ENCODE data around the gene THBS4.
A peak's percentile ranks its signal among the peaks of the same experiment; 100 is the strongest.

The THBS4 gene

DNA sequence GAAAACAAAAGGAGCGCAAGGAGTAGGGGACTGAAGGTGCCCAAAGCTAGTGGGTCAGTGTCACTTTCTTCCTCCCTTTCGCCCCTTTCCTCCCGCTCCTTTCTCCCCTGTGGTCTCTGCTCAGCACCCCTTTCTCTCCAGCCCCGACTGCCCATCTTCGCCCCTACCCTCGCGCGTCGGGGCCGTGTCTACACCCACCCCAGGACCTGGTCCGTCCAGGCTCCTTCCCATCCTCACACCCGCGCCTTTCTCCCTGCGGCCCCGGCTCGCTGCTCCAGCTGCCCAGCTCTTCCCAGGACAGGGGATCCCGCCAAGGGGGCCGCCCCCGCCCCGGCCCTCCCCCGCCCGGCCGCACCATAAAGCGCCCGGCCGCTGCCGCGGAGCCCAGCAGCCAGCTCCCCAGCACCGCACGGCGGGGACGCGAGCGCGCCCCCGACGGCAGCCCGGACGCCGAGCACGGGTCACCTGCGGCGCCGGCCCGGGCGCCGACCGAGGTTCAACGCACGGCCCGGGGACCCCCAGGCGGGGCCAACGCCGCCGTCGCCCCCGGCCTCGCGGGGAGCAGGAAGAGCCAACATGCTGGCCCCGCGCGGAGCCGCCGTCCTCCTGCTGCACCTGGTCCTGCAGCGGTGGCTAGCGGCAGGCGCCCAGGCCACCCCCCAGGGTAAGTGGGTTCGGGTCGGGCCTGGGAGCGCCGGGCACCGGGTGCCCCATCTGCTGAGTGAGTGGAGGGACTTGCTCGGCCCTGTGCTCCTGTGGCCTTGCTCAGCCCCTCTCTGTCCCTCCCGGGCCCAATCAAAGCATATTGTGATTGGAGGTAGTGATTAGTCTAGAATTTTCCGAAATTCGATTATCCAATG is at the start of gene THBS4:
THBS4 (plus strand) TSS at position 387 of the 860 bp plus-strand sequence; CDS start at position 577, 190 bp downstream.
- no peak for FAIRE-seq

DNA sequence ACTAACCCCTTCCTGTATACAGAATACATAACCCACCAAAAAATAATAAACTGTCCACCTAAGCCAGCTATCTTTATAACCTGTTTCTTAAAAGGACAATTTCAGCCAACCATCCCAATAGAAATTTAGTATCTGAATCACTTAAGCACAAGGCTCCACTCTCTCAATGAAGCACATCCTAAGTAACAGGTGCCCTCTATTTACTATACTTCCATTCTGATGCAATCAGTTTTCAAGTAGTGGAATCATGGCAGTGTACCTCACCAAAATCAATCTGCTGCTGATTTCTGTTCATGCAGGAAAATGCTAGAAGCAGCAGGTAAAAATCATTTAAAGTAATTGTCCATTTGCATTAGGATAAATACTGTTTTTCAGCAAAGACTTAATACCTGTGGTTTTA is 48.9 kb upstream of the THBS4 start:
- no peak for FAIRE-seq

DNA sequence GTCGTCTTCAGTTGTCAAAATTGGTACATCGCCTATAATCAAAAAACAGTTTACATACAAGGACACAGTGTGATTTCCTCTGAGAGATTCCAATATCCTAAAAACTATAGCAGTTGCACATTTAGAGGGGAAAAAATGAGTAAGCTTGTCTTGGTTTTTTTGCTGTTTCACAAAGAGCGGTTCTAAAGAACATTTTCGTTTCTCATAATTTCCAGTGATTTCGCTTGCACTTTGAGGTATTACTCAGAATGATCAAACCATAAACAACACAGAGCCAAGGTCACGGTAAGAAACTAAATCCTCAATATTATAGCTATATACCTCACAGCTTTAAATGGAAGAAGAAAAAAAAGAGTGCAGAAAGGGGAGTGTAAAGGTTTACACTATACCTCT is 44.9 kb upstream of the THBS4 start:
- FAIRE-seq, result peak; percentile 68

DNA sequence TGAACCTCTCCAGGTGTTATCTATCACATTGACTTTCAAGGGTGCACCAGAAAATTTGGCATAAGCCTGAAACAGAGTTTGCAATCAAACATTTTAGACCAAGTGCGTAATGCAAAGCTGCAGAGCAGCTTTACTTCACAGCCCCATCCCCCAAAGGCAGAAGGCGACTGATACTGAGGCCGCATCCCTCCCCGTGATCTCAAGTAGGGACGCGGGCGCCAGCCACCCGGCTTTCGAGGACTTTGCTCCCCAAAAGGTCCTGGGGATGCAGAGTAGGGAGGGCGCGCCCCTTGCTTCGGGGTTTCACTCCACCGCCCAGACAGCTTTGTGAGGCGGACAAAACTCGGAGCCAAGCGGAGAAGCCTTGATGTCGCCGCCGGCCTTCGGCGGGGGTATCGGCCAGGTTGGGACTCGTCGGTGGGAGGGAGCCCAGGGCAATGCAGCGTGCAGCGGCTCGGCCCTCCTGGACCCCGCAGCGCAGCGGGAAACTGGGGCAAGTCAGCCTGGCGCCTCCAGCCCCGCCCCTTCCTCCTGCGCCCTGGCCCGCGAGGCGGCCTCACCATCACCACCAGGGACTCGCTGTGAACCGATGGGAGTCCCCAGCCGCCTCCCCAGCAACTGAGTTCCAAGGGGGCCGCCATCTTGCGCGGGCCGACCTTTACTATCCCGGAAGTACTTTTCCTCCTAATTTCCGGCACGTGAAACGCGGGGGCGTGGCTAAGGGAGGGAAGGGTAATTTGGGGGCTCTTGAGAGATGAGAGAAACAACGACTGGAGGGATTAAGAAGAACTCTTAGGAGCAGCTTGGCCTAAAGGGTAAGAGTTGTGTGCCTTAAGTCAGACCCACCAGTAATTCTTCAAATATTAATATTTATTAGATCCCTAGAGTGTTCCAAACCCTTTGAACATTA is 44.3 kb upstream of the THBS4 start, which contains the start of gene MTX3:
MTX3 (minus strand) TSS at position 665 of the 910 bp plus-strand sequence; CDS start at position 641, 24 bp downstream.
- peak; percentile 33 for FAIRE-seq

DNA sequence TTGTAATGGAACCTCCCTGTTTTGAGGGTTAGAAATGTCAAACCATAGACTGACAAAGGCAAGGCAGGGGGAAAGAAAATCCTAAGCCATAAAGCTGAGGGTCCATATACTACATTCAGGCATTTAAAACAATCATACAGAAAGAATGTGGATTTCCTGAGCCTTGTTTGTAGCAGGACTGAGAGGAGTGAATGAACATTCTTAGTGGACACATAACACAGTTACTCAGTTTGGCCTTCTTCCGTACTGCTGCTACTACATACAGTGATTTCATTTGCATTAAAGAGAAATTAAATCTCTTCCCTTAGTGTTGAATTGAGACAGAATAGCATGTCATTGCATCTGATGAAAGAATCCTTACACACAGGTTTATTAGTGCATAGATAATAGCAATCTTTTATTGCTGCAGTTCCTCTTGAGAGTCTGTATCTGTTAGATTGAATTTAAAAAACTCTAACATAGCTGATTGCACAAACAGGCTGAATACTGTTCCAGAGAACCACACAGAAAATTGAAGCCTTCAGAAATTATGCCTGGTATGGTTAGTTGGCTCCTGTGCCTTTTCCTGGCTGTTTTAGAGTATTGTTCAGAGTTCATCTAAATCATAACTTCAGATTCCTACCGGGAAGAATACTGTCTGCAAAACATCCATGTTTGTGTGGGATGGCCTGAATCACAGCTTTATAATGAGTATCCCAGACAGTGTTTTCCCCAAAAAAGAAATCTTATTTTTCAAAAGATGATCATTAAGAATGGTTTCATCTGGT is 42.1 kb upstream of the THBS4 start:
- FAIRE-seq, result no peak

DNA sequence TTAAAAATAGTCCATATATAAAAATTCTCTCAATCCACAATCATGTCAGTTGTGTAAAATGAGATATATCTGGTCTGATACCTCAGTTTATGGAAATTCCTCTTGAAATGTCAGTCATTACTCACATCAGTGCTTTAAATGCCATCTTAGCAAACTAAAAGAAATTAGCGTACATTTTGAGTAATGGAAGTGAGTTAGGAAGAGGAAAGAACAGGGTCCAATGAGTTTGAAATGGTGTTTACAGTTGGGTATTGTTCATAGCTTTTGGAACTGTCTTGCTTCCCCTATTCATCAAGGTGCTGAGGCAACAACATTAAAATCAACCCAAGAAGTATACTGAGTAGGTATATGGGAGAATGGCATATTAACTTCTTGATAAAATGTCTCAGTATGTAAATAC is 35.4 kb upstream of the THBS4 start:
- no peak for FAIRE-seq

DNA sequence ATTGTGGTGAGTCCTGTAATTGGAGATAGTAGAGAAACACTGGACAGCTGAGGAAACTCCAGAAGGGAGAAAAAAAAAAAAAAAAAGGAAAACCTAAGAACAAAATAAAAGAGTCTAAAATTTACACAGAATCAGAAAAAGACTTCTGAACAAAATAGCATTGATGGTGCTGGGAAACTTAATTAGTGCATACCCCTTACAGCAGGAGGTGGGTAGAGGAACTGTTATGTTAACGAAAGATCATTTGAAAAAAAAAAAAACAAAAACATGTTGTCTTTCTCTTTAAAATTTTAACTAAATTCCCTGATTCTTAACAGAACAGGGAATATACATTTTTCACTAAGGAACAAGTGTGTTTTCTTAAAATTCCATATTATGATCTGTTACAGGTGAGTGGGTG is 32.5 kb upstream of the THBS4 start:
- FAIRE-seq, result no peak

DNA sequence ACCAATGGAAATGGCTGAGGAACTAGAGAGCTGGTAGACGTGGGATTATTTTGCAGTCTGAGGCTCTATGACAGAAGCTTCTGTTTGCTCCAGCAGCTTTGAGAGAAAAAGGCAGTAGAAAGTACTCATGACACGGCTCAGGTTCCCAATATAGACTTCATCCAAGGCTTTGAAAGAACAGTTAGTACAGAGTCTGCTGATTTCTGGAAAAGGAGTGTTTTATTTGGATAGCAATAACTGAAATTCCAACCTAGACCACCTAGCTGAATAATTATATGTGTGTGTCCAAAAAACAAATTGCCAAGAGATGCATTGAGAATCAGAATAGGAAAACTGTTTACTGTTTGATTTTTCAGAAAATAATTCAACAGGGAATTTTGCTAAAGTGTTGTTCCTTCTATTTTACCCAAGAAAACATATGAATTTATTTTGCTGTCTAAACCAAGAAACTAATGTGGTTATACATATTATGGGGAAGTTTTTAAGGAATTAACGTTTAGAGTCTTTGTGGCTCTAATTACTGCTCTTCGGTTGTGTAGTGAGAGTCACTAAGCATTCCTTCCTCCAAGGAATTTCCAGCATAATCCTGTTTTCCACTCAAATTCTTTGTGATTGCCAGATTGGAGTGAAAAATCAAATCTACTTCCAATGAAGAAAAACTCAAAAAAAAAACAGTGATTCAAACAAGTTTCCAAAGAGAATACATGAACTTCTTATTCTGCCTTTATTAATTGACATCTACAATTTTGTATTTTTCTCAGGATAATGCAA is 26.0 kb upstream of the THBS4 start:
- no peak for FAIRE-seq

DNA sequence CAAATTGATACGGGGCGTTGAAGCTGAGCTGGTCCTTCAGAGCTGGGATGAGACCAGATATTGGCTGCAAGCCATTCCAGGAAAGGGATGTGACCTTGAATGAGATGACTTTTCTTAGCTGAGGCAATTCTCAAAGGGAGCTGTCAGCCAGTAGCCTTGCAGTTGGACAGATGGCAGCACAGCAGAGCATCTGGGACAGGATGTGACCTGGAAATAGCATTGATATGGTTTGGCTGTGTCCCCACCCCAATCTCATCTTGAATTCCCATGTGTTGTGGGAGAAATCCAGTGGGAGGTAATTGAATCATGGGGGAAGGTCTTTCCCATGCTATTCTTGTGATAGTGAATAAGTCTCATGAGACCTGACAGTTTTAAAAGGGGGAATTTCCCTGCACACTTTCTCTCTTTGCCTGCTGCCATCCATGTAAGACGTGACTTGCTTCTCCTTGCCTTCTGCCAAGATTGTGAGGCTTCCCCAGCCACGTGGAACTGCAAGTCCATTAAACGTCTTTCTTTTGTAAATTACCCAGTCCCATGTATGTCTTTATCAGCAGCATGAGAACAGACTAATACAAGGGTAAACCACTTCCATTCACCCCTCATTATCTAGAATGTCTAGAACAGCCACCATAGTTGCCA is 24.3 kb upstream of the THBS4 start:
- no peak for FAIRE-seq

DNA sequence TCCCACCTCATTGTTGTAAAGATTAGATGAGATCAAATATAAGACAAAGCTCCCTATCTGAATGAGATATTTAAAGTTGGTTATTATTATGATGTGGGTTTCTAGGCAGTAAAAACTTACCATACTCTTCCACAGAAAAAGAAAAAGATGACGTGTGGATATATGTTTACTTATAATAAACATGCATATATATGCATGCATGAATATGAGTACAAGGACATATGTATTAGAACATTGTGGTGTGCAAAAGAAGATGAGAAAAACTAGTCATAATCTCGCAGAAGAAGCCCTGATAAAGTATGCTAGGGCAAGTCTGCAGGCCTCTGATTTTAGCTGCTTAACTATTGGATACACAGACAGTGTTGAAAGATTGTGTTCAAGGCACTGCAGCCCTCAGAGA is 10.1 kb upstream of the THBS4 start:
- FAIRE-seq, result no peak

DNA sequence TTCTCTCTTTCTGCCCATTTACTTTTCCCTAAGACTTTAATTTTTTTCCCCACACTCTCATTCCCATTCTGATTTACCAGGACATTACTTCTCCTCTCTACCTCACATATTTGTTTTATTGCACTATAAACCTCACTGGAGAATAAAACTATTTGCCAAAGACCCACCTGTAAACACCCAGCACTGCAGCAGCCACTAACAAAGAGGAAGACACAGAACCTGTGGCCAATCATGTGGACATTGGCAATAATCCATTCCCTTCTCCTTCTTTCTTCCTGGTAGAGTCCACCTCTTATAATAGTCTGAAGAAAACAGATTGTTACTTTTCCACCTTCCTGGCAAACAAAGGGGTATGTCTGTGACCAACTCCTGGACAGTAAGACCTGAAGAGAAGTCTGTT is 8.3 kb upstream of the THBS4 start:
- no peak for FAIRE-seq

DNA sequence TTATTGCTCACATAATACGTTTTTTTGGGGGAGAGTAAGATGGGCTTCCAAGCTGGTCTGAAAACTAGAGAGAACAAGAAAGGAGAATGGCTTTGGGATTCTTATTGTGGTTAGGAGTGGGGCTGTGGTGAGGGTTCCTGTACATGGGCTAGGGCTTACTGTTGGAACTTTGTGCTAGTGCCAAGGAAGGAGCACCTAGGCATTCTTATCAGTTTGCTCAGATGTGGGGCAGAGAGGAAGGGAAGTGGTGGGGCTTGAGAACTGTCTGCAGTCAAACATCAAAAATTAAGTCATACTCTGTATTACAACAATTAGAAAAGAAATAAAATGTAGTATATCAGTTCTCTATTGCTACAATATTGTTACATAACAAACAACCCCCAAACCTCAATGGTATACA is 4.0 kb upstream of the THBS4 start:
- no peak for FAIRE-seq

DNA sequence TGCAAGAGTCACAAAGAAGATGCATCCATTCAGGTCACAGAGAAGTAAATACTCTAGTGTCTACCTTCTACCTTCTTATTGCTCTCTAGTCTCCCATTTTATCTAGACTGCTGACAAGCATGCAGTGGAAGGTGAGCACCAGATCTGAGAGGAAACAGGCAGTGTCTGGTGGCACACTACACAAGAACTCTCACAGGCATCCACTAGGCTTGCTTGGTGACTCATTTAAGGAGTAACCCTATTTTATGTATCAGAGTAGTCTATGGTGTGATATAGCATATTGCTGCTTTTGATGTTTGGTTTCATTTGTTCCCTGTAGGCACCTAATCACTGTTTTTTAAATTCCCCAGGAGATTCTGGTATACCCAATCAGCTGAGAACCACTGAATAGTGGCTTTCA is 1.6 kb upstream of the THBS4 start:
- FAIRE-seq, result no peak

DNA sequence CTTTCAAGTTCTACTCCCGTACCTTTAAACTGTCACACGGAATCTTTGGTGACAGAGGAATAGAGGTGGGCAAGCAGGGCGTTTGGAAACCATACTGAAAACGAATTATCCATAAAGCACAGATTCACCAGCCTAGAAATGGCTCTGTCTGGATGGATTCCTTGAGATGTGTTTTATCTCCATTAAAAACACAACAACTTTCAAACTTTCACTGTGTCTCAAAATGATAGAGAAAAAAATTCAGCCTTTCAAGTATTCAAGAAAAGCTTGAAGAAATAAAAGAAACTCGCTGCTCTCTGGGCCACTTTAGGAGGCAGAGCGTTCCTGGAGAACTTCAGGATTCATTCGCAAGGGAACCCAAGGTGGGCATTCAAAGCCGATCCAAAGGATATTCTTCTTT is 589 bp upstream of the THBS4 start:
- FAIRE-seq, result no peak

DNA sequence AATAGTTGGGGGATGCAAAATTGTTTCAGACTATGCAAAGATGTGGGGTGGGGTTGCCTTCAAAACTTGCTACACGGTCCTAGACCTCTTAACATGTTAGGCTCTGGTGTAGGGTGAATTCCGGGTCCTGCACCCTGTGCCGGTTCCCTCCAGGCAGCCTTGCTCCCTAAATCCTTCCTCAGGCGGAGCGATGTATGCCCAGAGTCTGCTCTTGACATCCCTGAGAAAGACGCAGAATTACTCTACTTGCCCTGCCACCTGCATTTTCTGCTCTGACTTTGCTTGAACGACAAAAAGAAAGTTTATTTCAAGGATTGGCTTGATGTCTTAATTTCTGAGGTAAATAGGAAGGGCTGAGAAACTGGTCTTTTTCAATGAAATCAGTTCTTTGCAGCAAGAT is 691 bp downstream of the THBS4 start:
- no peak for FAIRE-seq

DNA sequence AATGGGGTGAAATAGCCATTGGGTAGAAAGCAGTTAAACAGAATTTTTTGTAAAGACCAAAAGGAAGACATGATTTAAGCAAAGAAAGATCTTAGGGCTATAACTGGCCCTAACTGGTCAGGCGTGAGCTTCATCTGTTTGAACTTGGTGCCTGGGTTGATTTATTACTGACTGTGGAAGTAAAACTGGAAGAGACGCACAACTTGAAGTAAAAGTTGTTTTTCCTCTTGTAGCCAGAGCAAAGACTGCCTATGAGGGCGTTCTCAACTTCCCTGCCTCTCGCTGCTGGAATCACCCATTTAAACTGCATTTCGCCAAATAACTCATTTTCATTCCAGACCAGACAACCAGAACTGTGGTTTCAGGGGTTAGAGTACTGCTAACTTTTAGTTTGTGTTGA is 1.5 kb downstream of the THBS4 start:
- FAIRE-seq, result no peak

DNA sequence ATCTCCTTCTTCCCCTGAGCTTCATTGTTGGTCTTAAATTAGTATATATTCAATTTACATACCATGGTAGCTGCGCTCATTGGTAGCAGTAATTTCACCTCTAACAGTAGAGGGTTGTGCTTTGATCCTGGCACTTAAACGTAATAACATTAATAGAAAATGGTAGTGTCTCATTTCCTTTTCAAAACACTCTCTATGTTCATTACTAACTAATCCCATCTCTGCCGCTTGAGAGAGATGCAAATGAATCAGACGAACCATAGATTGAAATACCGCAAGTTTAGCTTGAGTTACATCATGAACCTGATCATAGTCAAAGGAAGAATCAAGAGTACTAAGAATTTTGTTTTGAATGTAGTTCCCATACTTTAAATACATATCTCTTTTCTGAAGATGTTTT is 2.2 kb downstream of the THBS4 start:
- no peak for FAIRE-seq

DNA sequence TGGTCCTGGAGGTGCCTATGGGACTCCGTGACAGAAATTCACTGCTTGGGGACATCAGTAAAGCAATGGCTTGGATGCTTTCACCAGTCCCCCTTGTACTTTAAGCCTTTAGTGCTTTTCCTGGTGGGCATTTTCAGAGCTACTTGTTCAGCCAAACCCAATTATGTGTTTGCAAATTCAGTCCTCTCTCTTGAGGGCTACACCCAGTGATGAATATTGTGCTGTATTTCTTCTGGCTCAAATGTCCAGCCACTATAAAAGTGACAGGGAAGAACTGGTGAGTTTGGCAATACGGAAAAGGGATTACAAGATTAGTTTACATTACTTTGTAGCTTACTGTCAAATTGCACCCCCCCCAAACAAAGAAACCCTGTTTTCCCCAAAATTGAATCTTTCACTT is 4.5 kb downstream of the THBS4 start:
- no peak for FAIRE-seq

DNA sequence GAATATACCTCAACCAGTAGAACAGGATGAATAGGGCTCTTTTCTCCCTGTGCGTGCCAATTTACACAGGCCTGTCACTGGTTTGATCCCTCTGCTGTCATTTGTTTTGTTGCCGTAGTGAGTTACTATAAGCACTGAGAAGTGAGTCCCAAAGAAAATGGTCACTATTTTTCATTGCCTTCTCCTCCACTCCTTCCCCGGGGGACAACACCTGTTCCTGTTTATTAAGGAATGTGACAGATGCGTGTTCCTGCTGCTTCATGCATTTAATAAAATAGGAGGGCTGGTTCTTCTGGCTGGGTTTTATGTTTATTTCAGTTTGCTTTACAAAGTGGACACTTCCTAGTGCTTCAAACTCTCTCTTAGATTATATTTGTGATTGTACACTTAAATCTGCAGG is 6.4 kb downstream of the THBS4 start:
- no peak for FAIRE-seq

DNA sequence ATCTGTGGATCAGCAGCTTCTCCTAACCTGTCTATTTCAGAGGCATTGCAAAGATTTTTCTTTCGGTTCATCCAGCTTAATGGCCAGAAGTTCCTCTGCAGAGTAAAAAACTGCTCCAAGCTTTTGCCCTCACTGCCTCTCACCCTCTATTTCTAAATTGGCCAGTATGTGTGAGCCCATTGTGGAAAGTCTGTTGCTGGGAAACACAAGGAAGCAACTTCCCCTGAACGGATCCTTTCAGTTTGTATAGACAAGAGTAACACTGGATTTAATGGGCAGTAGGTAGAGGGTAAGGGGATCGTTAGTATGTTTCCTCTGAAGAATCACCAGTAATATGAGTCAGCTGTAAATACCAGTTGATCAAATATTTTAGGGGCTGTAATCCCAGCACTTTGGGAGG is 7.2 kb downstream of the THBS4 start:
- FAIRE-seq, result no peak

DNA sequence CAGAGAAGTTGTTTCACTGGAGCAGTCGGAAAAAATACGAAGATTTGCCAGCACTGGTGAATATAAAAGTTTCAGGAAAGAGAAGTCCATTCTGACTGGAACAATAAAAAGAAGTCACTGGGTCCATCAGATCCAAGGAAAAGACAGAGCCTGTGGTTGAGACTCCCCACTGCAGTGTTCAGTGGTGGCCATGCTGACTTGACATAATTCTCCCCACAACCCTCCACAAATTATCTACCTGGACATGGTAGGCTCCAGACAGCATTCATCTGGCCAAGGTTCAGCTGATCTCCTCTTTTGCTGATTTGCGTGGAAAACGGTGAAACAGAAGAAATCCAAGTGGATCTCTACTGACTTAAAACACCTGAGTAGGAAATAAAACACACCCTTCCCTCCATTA is 8.0 kb downstream of the THBS4 start:
- FAIRE-seq, result no peak
